Fibroblast of lung (primary cell): ENCODE data around the gene HSD17B8.

Experiments used
- EZH2 ChIP-seq: IDR thresholded peaks from 2 replicates; pipeline ENCODE4 v1.5.1; 2012; ENCODE audit warnings: low read length, control low read depth, mild to moderate bottlenecking; ENCODE audit errors: missing control alignments
- TF ChIP-seq, protein P1 (sequence below), 2 donors: IDR thresholded peaks in 1 of 2; conservative IDR thresholded peaks in 1 of 2; 1 replicate in 1 of 2; 2 replicates in 1 of 2; pipeline ENCODE4 v1.5.1; 2011 to 2012; ENCODE audit warnings: low read length in 2 of 2, control low read depth in 1 of 2, inconsistent platforms in 1 of 2, low read depth in 1 of 2, mild to moderate bottlenecking in 1 of 2

- TF ChIP-seq, protein P1, sequence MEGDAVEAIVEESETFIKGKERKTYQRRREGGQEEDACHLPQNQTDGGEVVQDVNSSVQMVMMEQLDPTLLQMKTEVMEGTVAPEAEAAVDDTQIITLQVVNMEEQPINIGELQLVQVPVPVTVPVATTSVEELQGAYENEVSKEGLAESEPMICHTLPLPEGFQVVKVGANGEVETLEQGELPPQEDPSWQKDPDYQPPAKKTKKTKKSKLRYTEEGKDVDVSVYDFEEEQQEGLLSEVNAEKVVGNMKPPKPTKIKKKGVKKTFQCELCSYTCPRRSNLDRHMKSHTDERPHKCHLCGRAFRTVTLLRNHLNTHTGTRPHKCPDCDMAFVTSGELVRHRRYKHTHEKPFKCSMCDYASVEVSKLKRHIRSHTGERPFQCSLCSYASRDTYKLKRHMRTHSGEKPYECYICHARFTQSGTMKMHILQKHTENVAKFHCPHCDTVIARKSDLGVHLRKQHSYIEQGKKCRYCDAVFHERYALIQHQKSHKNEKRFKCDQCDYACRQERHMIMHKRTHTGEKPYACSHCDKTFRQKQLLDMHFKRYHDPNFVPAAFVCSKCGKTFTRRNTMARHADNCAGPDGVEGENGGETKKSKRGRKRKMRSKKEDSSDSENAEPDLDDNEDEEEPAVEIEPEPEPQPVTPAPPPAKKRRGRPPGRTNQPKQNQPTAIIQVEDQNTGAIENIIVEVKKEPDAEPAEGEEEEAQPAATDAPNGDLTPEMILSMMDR (conservative IDR thresholded peaks at IDR 0.05 in 1 of 2, IDR thresholded peaks at IDR 0.05 in 1 of 2; ENCODE audit: low read depth in 1 of 2, low read length in 2 of 2), result no peak
- no peak for TF ChIP-seq EZH2
These were observed 1.8 kb downstream of the HSD17B8 start for GRCh38 chr6:33206027-33206863.
